GM23338 (cell line): ENCODE measurements around the gene OSBPL3. TPM values are rescaled to one million over a fixed set of nuclear protein-coding genes. Genes with fewer than 3 reads are reported as not detected.

Experiments
- EZH2 ChIP-seq: fragments of 200-600 bp; sonication (generic); IDR thresholded peaks from one replicate; pipeline ENCODE4 v1.8.0; 2017; ENCODE audit warnings: antibody characterized with exemption, mild to moderate bottlenecking, low read depth; ENCODE audit not compliant: unreplicated experiment
- EZH2phosphoT487 ChIP-seq: fragments of 200-600 bp; sonication (generic); IDR thresholded peaks from one replicate; pipeline ENCODE4 v1.8.1; 2018; ENCODE audit warnings: antibody characterized with exemption; ENCODE audit not compliant: unreplicated experiment
- NANOG ChIP-seq: IDR thresholded peaks from 2 replicates; pipeline ENCODE4 v1.6.1; 2016; ENCODE audit warnings: antibody characterized with exemption, borderline replicate concordance
- POLR2AphosphoS5 ChIP-seq: IDR thresholded peaks from 2 replicates; pipeline ENCODE4 v1.6.1; 2016; ENCODE audit warnings: antibody characterized with exemption, low read depth
- ZNF331 ChIP-seq: fragments of 250-450 bp; sonication (Bioruptor Pico); IDR thresholded peaks from 2 replicates; pipeline ENCODE4 v1.5.0; 2020; ENCODE audit warnings: low read depth, mild to moderate bottlenecking, moderate library complexity
- polyA plus RNA-seq: library from polyadenylated mRNA; unstranded; fragments of >200 nt; fragmentation: Nextera tagmentation; extraction: Ambion mirVana; gene quantifications from 2 replicates; pipeline ENCODE4 v1.2.1, GENCODE V29; 2016
- total RNA-seq: library from RNA; depleted of rRNA; stranded (reverse); fragments of >200 nt; shearing (Covaris generic); gene quantifications from 2 replicates; pipeline ENCODE4 v1.2.3, GENCODE V29; 2014
- TF ChIP-seq, protein P1 (sequence below): fragments of 250-450 bp; sonication (Bioruptor Pico); IDR thresholded peaks from 2 replicates; pipeline ENCODE4 v1.5.0; 2020; ENCODE audit warnings: mild to moderate bottlenecking, moderate library complexity
- TF ChIP-seq, protein P2 (sequence below), 2 experiments: fragments of 200-600 bp in 1 of 2; sonication (generic) in 1 of 2; conservative IDR thresholded peaks; 2 replicates each; pipeline versions ENCODE4 v1.5.1 to v1.6.1; 2016 to 2017; ENCODE audit warnings: antibody characterized with exemption in 2 of 2, low read depth in 2 of 2, mild to moderate bottlenecking in 2 of 2, moderate library complexity in 1 of 2

OSBPL3 gene
- total and polyA plus RNA-seq, 2 experiments from 2014 or later, result 7.2 to 15.7 TPM

DNA sequence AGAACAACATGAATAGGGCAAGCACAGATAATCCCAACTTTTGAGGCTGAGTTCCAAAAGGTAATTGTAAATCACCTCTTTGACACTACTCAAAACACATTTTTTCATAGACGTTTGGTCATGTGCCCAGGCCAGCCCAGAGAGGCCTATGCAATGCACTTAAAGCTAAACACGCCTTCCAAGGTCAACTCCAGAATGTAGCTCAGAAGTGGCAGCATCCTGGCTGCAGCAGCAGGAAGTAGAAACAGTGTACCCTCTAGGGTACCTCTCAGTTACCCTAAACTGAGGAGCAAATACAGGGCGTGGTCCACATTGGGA is 58.7 kb downstream of the OSBPL3 start (continued):
- TF ChIP-seq, protein P1, sequence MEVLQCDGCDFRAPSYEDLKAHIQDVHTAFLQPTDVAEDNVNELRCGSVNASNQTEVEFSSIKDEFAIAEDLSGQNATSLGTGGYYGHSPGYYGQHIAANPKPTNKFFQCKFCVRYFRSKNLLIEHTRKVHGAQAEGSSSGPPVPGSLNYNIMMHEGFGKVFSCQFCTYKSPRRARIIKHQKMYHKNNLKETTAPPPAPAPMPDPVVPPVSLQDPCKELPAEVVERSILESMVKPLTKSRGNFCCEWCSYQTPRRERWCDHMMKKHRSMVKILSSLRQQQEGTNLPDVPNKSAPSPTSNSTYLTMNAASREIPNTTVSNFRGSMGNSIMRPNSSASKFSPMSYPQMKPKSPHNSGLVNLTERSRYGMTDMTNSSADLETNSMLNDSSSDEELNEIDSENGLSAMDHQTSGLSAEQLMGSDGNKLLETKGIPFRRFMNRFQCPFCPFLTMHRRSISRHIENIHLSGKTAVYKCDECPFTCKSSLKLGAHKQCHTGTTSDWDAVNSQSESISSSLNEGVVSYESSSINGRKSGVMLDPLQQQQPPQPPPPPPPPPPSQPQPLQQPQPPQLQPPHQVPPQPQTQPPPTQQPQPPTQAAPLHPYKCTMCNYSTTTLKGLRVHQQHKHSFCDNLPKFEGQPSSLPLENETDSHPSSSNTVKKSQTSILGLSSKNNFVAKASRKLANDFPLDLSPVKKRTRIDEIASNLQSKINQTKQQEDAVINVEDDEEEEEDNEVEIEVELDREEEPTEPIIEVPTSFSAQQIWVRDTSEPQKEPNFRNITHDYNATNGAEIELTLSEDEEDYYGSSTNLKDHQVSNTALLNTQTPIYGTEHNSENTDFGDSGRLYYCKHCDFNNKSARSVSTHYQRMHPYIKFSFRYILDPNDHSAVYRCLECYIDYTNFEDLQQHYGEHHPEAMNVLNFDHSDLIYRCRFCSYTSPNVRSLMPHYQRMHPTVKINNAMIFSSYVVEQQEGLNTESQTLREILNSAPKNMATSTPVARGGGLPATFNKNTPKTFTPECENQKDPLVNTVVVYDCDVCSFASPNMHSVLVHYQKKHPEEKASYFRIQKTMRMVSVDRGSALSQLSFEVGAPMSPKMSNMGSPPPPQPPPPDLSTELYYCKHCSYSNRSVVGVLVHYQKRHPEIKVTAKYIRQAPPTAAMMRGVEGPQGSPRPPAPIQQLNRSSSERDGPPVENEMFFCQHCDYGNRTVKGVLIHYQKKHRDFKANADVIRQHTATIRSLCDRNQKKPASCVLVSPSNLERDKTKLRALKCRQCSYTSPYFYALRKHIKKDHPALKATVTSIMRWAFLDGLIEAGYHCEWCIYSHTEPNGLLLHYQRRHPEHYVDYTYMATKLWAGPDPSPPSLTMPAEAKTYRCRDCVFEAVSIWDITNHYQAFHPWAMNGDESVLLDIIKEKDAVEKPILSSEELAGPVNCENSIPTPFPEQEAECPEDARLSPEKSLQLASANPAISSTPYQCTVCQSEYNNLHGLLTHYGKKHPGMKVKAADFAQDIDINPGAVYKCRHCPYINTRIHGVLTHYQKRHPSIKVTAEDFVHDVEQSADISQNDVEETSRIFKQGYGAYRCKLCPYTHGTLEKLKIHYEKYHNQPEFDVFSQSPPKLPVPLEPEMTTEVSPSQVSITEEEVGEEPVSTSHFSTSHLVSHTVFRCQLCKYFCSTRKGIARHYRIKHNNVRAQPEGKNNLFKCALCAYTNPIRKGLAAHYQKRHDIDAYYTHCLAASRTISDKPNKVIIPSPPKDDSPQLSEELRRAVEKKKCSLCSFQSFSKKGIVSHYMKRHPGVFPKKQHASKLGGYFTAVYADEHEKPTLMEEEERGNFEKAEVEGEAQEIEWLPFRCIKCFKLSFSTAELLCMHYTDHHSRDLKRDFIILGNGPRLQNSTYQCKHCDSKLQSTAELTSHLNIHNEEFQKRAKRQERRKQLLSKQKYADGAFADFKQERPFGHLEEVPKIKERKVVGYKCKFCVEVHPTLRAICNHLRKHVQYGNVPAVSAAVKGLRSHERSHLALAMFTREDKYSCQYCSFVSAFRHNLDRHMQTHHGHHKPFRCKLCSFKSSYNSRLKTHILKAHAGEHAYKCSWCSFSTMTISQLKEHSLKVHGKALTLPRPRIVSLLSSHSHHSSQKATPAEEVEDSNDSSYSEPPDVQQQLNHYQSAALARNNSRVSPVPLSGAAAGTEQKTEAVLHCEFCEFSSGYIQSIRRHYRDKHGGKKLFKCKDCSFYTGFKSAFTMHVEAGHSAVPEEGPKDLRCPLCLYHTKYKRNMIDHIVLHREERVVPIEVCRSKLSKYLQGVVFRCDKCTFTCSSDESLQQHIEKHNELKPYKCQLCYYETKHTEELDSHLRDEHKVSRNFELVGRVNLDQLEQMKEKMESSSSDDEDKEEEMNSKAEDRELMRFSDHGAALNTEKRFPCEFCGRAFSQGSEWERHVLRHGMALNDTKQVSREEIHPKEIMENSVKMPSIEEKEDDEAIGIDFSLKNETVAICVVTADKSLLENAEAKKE, result no peak
- TF ChIP-seq EZH2phosphoT487, result no peak
- TF ChIP-seq ZNF331 (CRISPR knock-in tag), result no peak
- TF ChIP-seq, protein P2, sequence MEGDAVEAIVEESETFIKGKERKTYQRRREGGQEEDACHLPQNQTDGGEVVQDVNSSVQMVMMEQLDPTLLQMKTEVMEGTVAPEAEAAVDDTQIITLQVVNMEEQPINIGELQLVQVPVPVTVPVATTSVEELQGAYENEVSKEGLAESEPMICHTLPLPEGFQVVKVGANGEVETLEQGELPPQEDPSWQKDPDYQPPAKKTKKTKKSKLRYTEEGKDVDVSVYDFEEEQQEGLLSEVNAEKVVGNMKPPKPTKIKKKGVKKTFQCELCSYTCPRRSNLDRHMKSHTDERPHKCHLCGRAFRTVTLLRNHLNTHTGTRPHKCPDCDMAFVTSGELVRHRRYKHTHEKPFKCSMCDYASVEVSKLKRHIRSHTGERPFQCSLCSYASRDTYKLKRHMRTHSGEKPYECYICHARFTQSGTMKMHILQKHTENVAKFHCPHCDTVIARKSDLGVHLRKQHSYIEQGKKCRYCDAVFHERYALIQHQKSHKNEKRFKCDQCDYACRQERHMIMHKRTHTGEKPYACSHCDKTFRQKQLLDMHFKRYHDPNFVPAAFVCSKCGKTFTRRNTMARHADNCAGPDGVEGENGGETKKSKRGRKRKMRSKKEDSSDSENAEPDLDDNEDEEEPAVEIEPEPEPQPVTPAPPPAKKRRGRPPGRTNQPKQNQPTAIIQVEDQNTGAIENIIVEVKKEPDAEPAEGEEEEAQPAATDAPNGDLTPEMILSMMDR (conservative IDR thresholded peaks at IDR 0.05; ENCODE audit: low read depth in 2 of 2), result no peak
- no peak for TF ChIP-seq NANOG
- no peak for TF ChIP-seq POLR2AphosphoS5
- TF ChIP-seq EZH2, result no peak
